ENCODE data around the gene FBXL17.
"Not testable (repeated sequence)": the region's sequence is repeated elsewhere in the genome, so short reads cannot be mapped to it uniquely, and the experiment has no call there.

FBXL17 gene

GRCh38 chr5:108171759-108172158, 210.1 kb downstream of the FBXL17 start:
- H2AFZ ChIP-seq (ENCODE audit: low read depth, low read length), result no peak overlapping the region
- H4K20me1 ChIP-seq (ENCODE audit: insufficient read depth, low read length), result no peaks in the 10 kb centered on the region
- H3K79me2 ChIP-seq (ENCODE audit: low read length), result no peaks in the 10 kb centered on the region
- no peak overlapping the region for H3K4me3 ChIP-seq (ENCODE audit: low read length)
- no peak for TF ChIP-seq EZH2phosphoT487 (IDR thresholded peaks at IDR 0.05; ENCODE audit: low read depth)
- TF ChIP-seq CTCF (IDR thresholded peaks at IDR 0.05; ENCODE audit: low read depth, low read length), result no peak
- H3K27me3 ChIP-seq (ENCODE audit: low read depth, low read length), result no peaks in the 10 kb centered on the region
- no peaks in the 10 kb centered on the region for H3K4me1 ChIP-seq (ENCODE audit: low read length)
- no peak overlapping the region for H3K27ac ChIP-seq (ENCODE audit: low read length)
- H3K36me3 ChIP-seq (replicated peaks; ENCODE audit: low read depth, low read length), result no peaks in the 10 kb centered on the region
- H3K4me2 ChIP-seq (ENCODE audit: low read length), result no peak overlapping the region
- no peaks in the 10 kb centered on the region for H3K9me3 ChIP-seq (ENCODE audit: insufficient read depth, low read length)
- H3K9ac ChIP-seq (ENCODE audit: low read length), result no peak overlapping the region

GRCh38 chr5:108168915-108169314, 213.0 kb downstream of the FBXL17 start:
- Histone ChIP-seq H4K20me1 (ENCODE audit: insufficient read depth, low read length) (no peaks in the 10 kb centered on the region), H3K79me2 (ENCODE audit: low read length) (no peaks in the 10 kb centered on the region), H3K9ac (ENCODE audit: low read length) (no peak overlapping the region), H3K36me3 (replicated peaks; ENCODE audit: low read depth, low read length) (no peaks in the 10 kb centered on the region), H3K4me1 (ENCODE audit: low read length) (no peaks in the 10 kb centered on the region), H3K4me2 (ENCODE audit: low read length) (no peak overlapping the region), H3K27me3 (ENCODE audit: low read depth, low read length) (no peaks in the 10 kb centered on the region), H3K9me3 (ENCODE audit: insufficient read depth, low read length) (no peaks in the 10 kb centered on the region), H3K4me3 (ENCODE audit: low read length) (no peak overlapping the region), H3K27ac (ENCODE audit: low read length) (no peak overlapping the region), H2AFZ (ENCODE audit: low read depth, low read length) (no peak overlapping the region)
- no peak for TF ChIP-seq CTCF (IDR thresholded peaks at IDR 0.05; ENCODE audit: low read depth, low read length)
- no peak for TF ChIP-seq EZH2phosphoT487 (IDR thresholded peaks at IDR 0.05; ENCODE audit: low read depth)

DNA sequence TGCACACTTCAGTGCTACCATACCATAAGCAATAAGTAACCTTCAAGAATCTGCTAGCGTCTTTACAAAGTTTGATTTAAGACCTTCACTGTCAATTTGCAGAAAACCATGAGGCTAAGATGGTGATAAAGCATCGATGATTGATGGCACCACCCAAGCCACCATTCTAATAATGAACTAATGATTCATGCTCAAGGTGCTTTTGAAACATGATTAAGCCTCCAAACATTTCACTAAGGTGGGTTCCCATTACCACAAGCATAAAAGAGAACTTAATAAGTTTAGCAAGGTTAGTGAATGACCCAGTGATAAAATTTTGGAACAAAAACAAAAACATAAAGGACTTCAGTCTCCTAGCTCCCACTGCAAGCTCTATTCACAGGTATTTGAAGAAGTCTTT, 214.7 kb downstream of the FBXL17 start:
- no peaks in the 10 kb centered on the region for H3K36me3 ChIP-seq (replicated peaks; ENCODE audit: low read depth, low read length)
- no peaks in the 10 kb centered on the region for H3K79me2 ChIP-seq (ENCODE audit: low read length)
- no peak for TF ChIP-seq CTCF (IDR thresholded peaks at IDR 0.05; ENCODE audit: low read depth, low read length)
- TF ChIP-seq EZH2phosphoT487 (IDR thresholded peaks at IDR 0.05; ENCODE audit: low read depth), result no peak
- H3K4me2 ChIP-seq (ENCODE audit: low read length), result no peak overlapping the region
- no peaks in the 10 kb centered on the region for H3K9me3 ChIP-seq (ENCODE audit: insufficient read depth, low read length)
- H3K9ac ChIP-seq (ENCODE audit: low read length), result no peak overlapping the region
- no peak overlapping the region for H3K27ac ChIP-seq (ENCODE audit: low read length)
- H3K4me3 ChIP-seq (ENCODE audit: low read length), result no peak overlapping the region
- no peaks in the 10 kb centered on the region for H4K20me1 ChIP-seq (ENCODE audit: insufficient read depth, low read length)
- H2AFZ ChIP-seq (ENCODE audit: low read depth, low read length), result no peak overlapping the region
- H3K27me3 ChIP-seq (ENCODE audit: low read depth, low read length), result no peaks in the 10 kb centered on the region
- no peaks in the 10 kb centered on the region for H3K4me1 ChIP-seq (ENCODE audit: low read length)

- no peak overlapping the region for H3K4me2 ChIP-seq (ENCODE audit: low read length)
- H3K9me3 ChIP-seq (ENCODE audit: insufficient read depth, low read length), result no peaks in the 10 kb centered on the region
- no peaks in the 10 kb centered on the region for H3K27me3 ChIP-seq (ENCODE audit: low read depth, low read length)
- H3K4me1 ChIP-seq (ENCODE audit: low read length), result no peaks in the 10 kb centered on the region
- H2AFZ ChIP-seq (ENCODE audit: low read depth, low read length), result no peak overlapping the region
- no peaks in the 10 kb centered on the region for H3K79me2 ChIP-seq (ENCODE audit: low read length)
- H4K20me1 ChIP-seq (ENCODE audit: insufficient read depth, low read length), result no peaks in the 10 kb centered on the region
- TF ChIP-seq CTCF (IDR thresholded peaks at IDR 0.05; ENCODE audit: low read depth, low read length), result no peak
- no peak for TF ChIP-seq EZH2phosphoT487 (IDR thresholded peaks at IDR 0.05; ENCODE audit: low read depth)
- no peak overlapping the region for H3K9ac ChIP-seq (ENCODE audit: low read length)
- H3K36me3 ChIP-seq (replicated peaks; ENCODE audit: low read depth, low read length), result no peaks in the 10 kb centered on the region
- H3K27ac ChIP-seq (ENCODE audit: low read length), result no peak overlapping the region
- no peak overlapping the region for H3K4me3 ChIP-seq (ENCODE audit: low read length)
Observed at GRCh38 chr5:108164574-108164973, 217.3 kb downstream of the FBXL17 start.

DNA sequence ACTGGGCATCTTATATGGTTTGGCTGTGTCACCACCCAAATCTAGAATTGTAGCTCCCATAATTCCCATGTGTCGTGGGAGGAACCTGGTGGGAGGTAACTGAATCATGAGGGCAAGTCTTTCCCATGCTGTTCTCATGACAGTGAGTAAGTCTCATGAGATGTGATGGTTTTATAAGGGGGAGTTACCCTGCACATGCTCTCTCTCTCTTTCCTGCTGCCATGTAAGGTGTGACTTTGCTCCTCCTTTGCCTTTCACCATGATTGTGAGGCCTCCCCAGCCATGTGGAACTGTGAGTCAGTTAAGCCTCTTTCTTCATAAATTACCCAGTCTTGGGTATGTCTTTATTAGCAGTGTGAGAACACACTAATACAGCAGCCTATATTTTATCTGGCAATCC, 229.0 kb downstream of the FBXL17 start:
- H3K4me3 ChIP-seq (ENCODE audit: low read length); H2AFZ ChIP-seq (ENCODE audit: low read depth, low read length); H3K4me2 ChIP-seq (ENCODE audit: low read length); H3K9me3 ChIP-seq (ENCODE audit: insufficient read depth, low read length); H3K27ac ChIP-seq (ENCODE audit: low read length); H3K27me3 ChIP-seq (ENCODE audit: low read depth, low read length); H3K79me2 ChIP-seq (ENCODE audit: low read length); H3K4me1 ChIP-seq (ENCODE audit: low read length); H3K9ac ChIP-seq (ENCODE audit: low read length); H4K20me1 ChIP-seq (ENCODE audit: insufficient read depth, low read length); H3K36me3 ChIP-seq (replicated peaks; ENCODE audit: low read depth, low read length): not testable (repeated sequence)

Data from OCI-LY3 (cell line).